Central memory CD4-positive, alpha-beta T cell (primary cell): ENCODE results near the gene IGIP.
"Not testable (repeated sequence)": the region's sequence is repeated elsewhere in the genome, so short reads cannot be mapped to it uniquely, and the experiment has no call there.

Source experiments
- DNase-seq: peaks from one replicate; pipeline ENCODE4 v3.0.0; 2022

The IGIP gene

GRCh38 chr5:140143521-140144258, 18.0 kb downstream of the IGIP start:
- DNase-seq = no peak

DNA sequence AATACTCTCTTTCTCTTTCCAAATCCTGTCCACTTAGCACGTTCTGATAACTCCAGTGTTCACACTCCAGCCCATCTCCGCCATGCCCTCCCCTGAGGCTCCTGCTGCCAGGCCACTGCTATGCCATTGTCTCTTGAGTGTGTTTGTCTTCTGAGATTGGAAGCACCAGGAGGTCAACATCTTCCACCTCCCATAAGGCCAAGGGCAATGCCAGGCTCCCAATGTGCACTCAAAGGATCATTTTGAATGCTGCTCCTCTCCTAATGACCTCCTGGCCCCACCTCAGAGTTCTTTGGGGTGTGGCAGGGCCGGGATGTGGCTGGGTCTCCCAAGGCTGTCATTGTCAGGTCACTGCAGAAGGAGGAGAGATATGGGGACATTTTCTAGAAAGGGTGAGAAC, 19.5 kb downstream of the IGIP start:
- DNase-seq = no peak

- peak; percentile 42 for DNase-seq
These were observed 20.2 kb downstream of the IGIP start for GRCh38 chr5:140145818-140146522.

DNA sequence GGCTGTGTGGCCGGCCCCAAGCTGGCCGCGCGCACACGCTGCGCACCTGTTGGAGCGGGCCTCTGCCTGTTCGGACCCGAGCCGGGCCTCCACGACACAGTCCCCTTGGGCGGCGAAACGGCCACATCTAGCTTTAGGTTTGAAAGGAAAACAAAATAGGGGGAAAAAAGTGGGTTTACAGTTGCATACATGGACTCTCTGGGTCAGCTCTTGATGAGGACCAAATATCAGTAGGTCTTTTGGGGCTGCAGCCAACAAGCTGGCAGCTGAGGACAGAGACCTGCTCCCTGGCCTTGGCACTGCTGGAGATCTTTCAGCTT, 20.7 kb downstream of the IGIP start:
- no peak for DNase-seq

- no peak for DNase-seq
These were observed 21.7 kb downstream of the IGIP start for GRCh38 chr5:140147460-140147859.

DNA sequence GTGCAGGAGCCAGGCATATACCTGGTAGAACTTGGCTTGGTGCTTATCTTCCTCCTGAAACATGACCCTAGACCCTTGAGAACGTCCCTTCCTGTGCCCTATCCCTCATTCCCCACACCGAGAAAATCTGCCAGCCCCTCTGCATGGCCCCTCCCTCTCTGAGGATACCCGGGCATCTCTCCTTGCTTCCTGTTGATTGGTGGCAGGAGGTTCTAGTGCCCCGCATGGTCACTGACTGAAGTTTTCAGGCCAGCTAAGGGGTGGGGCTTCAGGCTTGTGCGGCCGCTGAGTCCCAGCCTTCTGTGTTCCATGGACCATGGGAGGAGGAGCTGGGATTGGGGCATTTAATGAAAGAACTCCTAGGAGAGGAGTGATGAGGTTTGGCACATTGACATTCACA, 22.8 kb downstream of the IGIP start:
- no peak for DNase-seq

DNA sequence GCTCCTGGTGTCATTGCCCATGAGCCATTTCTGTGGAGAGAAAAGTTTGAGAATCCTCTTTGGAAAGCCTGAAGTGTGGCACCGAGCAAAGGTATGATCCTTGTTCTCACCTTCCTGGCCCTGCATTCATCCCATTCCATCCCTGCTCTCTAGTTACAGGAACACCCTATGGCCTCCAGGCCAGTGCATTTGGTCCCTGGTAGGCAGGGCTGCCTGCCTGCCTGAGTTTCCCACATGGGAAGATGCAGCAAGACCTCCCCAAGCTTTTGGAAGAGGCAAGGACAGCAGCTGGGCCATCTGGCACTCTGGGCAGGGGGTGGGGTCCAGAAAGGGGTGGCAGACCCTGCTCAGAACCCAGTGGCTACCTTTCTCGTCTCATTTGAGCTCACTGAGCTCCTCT, 24.5 kb downstream of the IGIP start:
- DNase-seq = no peak

DNA sequence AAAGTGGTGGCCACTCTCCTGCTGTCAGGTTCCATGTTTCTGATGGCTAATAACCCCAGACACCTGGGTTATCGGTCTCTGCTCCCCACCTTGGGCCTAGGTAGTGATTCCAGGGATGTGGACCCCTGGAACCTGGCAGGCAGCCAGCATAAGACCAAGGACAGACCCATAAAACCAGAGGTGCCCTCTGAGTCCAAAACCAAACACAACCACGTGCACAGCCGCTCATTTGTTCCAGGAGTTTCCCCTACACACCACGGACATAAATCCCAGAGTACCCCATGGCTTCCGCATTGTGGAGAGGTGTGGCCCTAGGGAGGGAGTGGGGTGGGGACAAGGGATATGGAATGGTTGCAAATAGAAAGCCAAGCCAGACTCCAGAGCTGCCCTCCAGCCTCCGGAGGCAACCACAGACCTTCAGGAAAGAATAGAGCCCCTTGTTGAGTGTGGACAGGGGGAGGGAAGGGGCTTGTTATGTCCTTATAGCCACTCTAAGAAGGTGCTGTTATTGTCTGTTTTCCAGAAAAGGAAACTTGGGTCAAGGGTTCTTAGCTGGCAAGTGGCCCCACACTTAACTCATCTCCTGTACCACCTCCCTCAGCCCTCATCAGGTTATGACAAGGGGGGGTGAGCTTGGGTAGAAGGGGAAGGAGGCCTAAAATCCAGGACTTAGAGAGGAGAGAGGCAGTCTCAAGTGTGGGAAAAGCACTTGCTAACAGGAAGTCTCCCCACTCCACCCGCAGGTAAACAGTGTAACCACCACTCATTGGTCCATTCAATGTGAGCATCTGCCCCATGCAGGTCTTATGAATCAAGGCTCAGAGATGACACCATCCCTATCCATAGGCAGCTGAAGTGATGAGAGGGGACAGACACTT, 25.6 kb downstream of the IGIP start:
- DNase-seq = no peak

DNA sequence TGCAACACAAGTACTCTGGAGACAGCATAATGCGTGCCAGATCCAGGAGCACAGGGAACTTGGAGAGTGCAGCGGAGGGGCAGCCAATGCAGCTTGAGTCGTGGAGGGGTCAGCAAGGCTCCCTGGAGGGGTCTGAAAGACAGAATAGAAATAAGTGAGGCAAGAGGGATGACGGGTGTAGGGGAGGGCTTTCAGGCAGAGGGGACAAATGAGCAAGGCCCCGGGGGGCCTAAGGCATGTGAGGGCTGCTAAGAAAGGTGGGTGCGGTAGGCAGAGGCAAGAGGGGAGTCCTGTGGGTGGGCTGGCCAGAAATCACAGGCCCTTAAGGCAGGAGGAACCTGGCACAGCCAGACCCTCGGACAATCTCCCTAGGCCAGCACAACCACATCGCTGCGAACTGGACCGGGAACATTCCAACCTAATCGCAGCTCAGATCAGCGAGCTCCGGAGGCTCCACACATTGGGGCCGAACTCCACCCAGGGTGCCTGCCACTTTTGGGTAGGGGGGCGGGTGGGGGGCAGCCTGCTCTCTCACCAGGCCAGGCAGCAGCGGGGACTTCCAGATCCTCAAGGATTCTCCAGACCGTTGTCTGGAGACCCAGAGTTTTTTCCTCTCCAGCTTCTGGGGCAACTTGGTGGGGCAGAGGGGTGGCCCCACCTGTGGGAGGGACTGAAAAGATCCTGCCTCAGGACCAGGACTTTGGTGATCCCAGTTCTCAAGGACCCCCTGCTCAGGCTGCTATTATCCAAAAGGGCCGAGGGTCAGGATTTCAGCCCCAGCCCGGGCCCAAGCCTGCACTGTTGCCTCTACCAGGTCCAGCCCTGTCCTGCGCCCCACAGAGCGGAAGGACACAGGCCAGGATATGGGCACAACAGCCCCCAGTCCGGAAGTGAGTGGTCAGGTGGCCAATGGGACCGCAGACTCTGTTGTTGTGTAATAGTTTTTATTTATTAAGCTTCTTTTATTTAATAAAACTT, 26.6 kb downstream of the IGIP start:
- no peak for DNase-seq

- DNase-seq = no peak
These were observed 27.5 kb downstream of the IGIP start for GRCh38 chr5:140153255-140153654.

DNA sequence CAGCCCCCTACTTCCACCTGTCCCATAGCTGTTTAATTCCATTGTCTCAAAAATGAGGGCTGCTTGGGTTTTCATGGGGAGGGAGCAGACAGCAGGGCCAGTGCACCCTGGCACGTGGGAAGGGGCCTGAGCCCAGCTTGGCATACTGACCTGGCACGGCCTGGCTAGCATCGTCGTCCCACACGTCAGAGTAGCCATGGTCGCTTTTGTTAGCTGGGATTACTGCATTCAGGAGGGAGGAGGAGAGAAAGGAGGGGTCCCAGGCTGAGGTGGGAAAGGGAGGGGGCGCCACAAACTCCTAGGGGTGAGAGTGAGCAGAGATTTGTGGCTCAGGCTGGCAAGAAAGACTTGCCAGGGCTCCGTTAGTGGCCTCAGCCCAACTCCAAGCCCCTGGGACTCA, 28.2 kb downstream of the IGIP start:
- no peak for DNase-seq

DNA sequence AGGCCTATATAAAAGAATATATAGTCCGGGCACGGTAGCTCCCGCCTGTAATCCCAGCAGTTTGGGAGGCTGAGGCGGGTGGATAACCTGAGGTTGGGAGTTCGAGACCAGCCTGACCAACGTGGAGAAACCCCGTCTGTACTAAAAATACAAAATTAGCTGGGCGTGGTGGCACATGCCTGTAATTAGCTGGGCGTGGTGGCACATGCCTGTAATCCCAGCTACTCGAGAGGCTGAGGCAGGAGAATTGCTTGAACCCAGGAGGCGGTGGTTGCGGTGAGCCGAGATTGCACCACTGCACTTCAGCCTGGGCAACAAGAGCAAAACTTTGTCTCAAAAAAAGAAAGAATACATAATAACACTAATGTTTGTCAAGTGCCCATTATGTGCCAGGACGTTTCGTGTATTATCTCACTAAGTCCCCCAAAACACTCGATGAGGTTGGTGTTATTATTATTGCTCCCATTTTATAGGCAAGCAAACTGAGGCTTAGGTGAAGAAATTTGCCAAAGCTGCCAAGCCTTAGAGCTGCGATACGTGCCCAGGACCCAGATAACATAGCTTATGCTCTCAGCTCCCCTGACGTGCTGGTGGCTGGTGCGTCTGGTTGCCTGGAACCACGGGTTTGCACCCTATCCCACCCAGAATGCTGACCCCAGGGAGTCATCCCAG, 29.1 kb downstream of the IGIP start:
- not testable (repeated sequence) for DNase-seq

GRCh38 chr5:140157032-140157781, 31.5 kb downstream of the IGIP start:
- DNase-seq = peak; percentile 78

DNA sequence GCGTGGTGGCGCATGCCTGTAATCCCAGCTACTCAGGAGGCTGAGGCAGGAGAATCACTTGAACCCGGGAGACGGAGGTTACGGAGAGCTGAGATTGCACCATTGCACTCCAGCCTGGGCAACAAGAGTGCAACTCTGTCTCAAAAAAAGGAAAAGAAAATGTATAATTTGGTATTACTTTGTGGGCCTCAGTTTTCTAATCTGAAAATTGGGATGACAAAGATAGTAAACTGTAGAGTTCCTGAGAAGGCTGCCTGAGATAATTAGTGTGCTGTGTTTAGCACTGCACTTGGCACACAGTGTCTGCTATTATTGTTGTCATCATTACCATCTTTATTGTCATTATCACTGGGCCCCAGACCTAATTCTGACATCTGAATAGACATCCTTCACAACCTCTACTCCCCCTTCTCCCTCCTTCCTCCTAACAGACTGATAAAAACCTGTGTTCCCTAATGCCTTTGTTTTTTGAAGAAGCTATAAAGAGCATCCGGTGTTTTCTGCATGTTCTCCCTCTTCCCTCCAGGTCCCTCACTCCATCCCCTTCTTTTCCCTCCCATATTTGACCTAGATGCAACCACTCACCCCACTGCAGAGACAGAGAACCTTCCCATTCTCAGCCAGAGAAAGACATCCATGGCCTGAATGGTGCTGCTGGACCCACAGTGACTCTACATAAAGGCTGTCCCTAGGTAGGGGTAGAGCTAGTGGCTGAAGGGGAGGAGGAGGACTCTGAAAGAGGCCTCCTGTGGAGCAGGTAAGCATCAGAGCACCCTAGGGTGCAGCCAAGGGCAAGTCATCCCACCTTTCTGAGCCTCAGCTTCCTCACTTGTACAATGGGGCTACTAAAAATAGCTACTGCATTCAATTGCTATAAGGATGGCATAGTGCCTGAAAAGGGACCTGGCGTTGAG, 33.5 kb downstream of the IGIP start:
- no peak for DNase-seq

DNA sequence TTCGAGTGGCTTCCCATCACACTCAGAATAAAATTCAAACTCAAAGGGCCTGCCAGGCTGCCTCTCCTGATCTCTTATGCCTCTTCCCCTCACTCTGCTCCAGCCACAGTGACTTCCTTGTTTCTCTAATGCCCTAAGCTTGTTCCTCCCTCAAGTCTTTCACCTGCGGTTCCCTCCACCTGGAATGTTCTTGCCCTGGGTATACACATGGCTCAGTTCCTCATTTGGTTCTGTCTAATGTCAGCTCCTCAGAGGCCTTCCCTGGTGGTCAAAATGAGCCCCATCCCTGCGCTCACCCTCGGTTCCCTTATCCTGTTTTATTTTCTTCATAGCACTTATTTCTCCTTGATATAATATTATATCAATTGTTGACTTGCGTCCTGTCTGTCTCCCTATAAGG, 36.5 kb downstream of the IGIP start:
- no peak for DNase-seq

DNA sequence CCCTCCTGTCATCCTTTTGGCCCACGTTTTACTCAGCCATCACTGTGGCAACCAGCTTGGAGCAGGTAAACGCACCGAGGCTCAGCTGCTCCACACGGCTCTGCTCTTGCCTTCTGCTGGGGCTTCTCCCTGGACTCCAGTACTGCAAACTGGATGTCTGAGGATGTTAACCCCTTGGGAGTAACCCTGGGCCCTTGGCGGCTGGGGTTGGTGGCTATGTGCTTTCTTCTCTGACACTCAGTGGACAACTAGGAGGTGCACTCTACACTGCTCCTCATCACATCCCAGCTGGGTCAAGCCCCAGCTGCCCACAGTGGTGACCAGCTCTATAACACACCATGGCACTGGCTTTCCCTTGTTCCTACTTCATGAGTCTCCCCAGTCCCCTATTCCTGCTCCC, 37.0 kb downstream of the IGIP start:
- DNase-seq = no peak

DNA sequence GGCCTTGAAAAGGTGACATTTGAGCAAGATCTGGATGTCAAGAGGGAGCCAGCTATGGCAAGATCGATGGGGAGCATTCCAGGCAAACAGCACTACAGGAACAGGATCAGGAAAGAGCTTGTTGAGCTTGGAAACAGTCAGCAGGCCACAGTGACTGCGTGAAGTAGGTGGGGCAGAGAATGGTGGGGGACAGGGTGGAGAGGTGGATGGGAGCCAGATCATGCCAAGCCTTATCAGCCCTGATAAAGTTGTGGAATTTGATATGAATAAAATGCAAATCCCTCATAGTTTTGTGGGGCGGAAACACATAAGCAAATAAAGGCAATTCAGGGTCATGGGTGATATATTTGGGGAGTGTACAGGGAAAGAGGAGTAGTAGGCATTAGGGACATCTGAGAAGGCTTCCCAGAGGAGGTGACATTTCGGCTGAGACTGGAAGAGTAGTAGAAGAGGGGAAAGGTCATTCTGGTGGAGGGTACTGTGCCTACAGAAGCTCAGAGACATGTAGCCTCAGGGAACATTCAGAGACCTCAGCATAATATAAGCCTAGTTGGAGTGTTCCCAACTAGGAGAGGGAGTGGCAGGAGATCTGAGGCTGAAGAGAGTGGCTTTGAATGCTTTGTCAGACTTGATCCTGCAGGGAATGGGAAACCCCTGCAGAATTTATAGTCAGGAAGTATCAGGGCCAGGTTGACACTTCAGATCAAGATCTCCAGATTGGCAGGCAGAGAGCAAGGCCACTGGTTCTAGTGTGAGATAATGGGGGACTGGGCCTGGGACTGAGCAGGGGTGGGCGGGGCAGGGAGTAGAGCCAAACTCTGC, 39.6 kb downstream of the IGIP start:
- DNase-seq = no peak

DNA sequence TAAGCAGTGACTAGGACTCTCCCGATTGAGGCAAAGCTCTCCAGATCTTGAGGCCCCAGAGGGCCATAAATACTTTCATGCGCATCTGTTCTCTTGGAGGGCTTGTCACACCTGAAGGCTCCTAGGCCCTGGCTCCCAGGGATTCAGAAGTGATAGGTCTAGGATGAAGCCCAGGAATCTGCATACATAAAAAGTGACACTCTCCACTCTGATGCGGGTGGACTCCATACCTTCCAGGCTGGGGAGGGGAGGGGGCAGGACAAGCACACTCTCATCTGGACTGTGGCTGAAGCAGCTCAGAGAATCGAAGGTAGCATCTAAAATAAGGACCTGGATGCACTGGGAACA, 40.2 kb downstream of the IGIP start:
- DNase-seq = no peak

DNA sequence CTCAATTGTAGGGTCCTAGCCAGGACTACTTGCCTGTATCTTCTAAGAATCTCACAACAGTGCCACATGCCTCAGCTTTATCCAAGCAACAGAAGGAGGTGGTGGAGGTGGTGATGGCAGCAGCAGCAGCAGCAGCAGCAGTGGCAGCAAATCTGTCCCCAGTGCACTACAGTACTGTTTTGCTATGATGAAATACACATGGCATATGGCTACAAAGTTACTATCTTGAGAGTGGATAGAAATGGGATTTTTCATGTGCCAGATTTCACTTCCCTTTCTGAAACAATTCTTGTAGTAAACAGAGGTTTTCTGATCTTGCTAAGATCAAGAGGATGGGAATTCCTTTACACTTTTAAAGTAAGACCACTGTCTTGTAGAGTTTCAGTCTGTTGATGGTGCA, 41.2 kb downstream of the IGIP start:
- DNase-seq = no peak
